ENCODE data around the gene MCF2L2.
A peak's percentile ranks its signal among the peaks of the same experiment; 100 is the strongest.

Gene MCF2L2

GRCh38 chr3:183163563-183163962 is 264.9 kb downstream of the MCF2L2 start:
- no peak for DNase-seq (ENCODE audit: low read depth)

- DNase-seq (ENCODE audit: low read depth) = no peak
Measured at GRCh38 chr3:183161552-183162336, 266.7 kb downstream of the MCF2L2 start.

- no peak for DNase-seq (ENCODE audit: low read depth)
Measured at GRCh38 chr3:183160616-183161015, 267.8 kb downstream of the MCF2L2 start.

- no peak for DNase-seq (ENCODE audit: low read depth)
Measured at GRCh38 chr3:183159333-183159732, 269.1 kb downstream of the MCF2L2 start.

- DNase-seq (ENCODE audit: low read depth) = no peak
Measured at GRCh38 chr3:183158551-183159006, 269.8 kb downstream of the MCF2L2 start.

GRCh38 chr3:183158113-183158512 is 270.3 kb downstream of the MCF2L2 start:
- DNase-seq (ENCODE audit: low read depth) = no peak

- DNase-seq (ENCODE audit: low read depth) = no peak
Measured at GRCh38 chr3:183156266-183156665, 272.2 kb downstream of the MCF2L2 start.

GRCh38 chr3:183155499-183155898 is 272.9 kb downstream of the MCF2L2 start:
- DNase-seq (ENCODE audit: low read depth) = no peak

GRCh38 chr3:183153210-183153950 is 275.0 kb downstream of the MCF2L2 start:
- no peak for DNase-seq (ENCODE audit: low read depth)

- no peak for DNase-seq (ENCODE audit: low read depth)
Measured at GRCh38 chr3:183151821-183152351, 276.5 kb downstream of the MCF2L2 start.

GRCh38 chr3:183151086-183151485 is 277.3 kb downstream of the MCF2L2 start:
- DNase-seq (ENCODE audit: low read depth) = no peak

- DNase-seq (ENCODE audit: low read depth) = peak; percentile 15
Measured at GRCh38 chr3:183149915-183150750, 278.3 kb downstream of the MCF2L2 start.

GRCh38 chr3:183148056-183148455 is 280.4 kb downstream of the MCF2L2 start:
- peak; percentile 80 for DNase-seq (ENCODE audit: low read depth)

GRCh38 chr3:183144363-183144762 is 284.1 kb downstream of the MCF2L2 start:
- DNase-seq (ENCODE audit: low read depth) = no peak

- no peak for DNase-seq (ENCODE audit: low read depth)
Measured at GRCh38 chr3:183142199-183142598, 286.2 kb downstream of the MCF2L2 start.

GRCh38 chr3:183134844-183135243 is 293.6 kb downstream of the MCF2L2 start:
- DNase-seq (ENCODE audit: low read depth) = no peak

- DNase-seq (ENCODE audit: low read depth) = no peak
Measured at GRCh38 chr3:183132409-183132808, 296.0 kb downstream of the MCF2L2 start.

- no peak for DNase-seq (ENCODE audit: low read depth)
Measured at GRCh38 chr3:183131735-183132134, 296.7 kb downstream of the MCF2L2 start.

GRCh38 chr3:183131186-183131725 is 297.2 kb downstream of the MCF2L2 start:
- no peak for DNase-seq (ENCODE audit: low read depth)

- no peak for DNase-seq (ENCODE audit: low read depth)
Measured at GRCh38 chr3:183129243-183129642, 299.2 kb downstream of the MCF2L2 start.

GRCh38 chr3:183128709-183129108 is 299.7 kb downstream of the MCF2L2 start:
- DNase-seq (ENCODE audit: low read depth) = no peak
